Psoas muscle (tissue), 8 donors: Measurements from ENCODE around the gene AHI1. TPM values are rescaled to one million over a fixed set of nuclear protein-coding genes. Genes with fewer than 3 reads are reported as not detected.
"Not testable (repeated sequence)": the region's sequence is repeated elsewhere in the genome, so short reads cannot be mapped to it uniquely, and the experiment has no call there.

Experiments
- ATAC-seq, 4 donors: fragments of 200-7000 bp; cut with Tn5 transposase; one replicate each; pipeline ENCODE4 v1.9.1; 2020; ENCODE audit warnings: moderate library complexity in 3 of 4, mild to moderate bottlenecking in 2 of 4
- DNase-seq, 2 donors: peaks; one replicate each; pipeline ENCODE4 v3.0.0-alpha.2; 2020
- H3K27ac ChIP-seq: fragments of 200-600 bp; one replicate; pipeline ENCODE4 v1.8.0; 2022
- H3K27me3 ChIP-seq, 3 donors: fragments of 200-600 bp in 1 of 3; one replicate each; pipeline versions ENCODE4 v1.6.1 to v1.8.0; 2013 to 2022; ENCODE audit warnings: low read length in 2 of 3, mild to moderate bottlenecking in 2 of 3, moderate library complexity in 1 of 3; ENCODE audit not compliant: insufficient read depth in 3 of 3
- H3K36me3 ChIP-seq, 2 donors: fragments of 200-600 bp in 1 of 2; one replicate each; pipeline versions ENCODE4 v1.6.1 to v1.8.0; 2013 to 2022; ENCODE audit warnings: low read depth in 1 of 2, mild to moderate bottlenecking in 1 of 2, moderate library complexity in 1 of 2; ENCODE audit not compliant: insufficient read depth in 1 of 2
- H3K4me1 ChIP-seq: fragments of 200-600 bp; one replicate; pipeline ENCODE4 v1.8.0; 2022
- H3K4me3 ChIP-seq: fragments of 200-600 bp; one replicate; pipeline ENCODE4 v1.8.0; 2022; ENCODE audit warnings: mild to moderate bottlenecking
- H3K9me3 ChIP-seq: fragments of 200-600 bp; one replicate; pipeline ENCODE4 v1.8.0; 2022
- CTCF ChIP-seq: fragments of 200-600 bp; IDR thresholded peaks from one replicate; pipeline ENCODE4 v1.8.0; 2022; ENCODE audit warnings: antibody characterized with exemption
- WGBS, 3 donors: extraction: QIAGEN DNeasy Blood & Tissue Kit; methylation state at CpG; one replicate each; pipeline versions ENCODE4 v1.1.6 to v1.1.7; 2013; 5-methylcytosine and 5-hydroxymethylcytosine counted together
- intact Hi-C, 2 donors: fragments of 100-400 bp; cut with DNase I; formaldehyde crosslinking; loops; one replicate each; pipeline versions ENCODE4 v1.11.0 to v1.14.2; 2022
- polyA plus RNA-seq, 3 donors: library from polyadenylated mRNA; stranded (reverse); fragments of 200-250 nt; gene quantifications; one replicate each; pipeline ENCODE4 v1.2.3, GENCODE V29; 2013
- total RNA-seq, 4 donors: library from RNA; stranded (reverse); fragmentation: NEBNext Ultra II Directional in 2 of 4; extraction: Animal tissue kit (Norgen Biotek cat#: 25700) in 2 of 4; gene quantifications; one replicate each; pipeline versions ENCODE4 v1.2.1 to v1.2.4, GENCODE V29; 2021 to 2023
- donor health status: healthy with polysubstance abuse.
- donor health status: DM: no; HTN: no; CAD: no; lungs with moderate emphysema.
- donor health status: Bipolar disorder and iron deficiency.
- donor health status: healthy.
- donor health status: DM: yes; HTN: yes; CAD: no.
- donor health status: DM: no; HTN: no; CAD: no.
- donor health status: DM: no; HTN: no; CAD: no.
- donor health status: DM: yes; HTN: yes; CAD: no.

Gene AHI1
- total and polyA plus RNA-seq, 7 donors, result 5.5 to 14.2 (median 8.3) TPM

- ATAC-seq, result no peak
- H3K36me3 ChIP-seq, result peaks cover 3 to 86% of the 10 kb centered on the region in 2 donors
- H3K27me3 ChIP-seq, result no peaks in the 10 kb centered on the region
Observed at GRCh38 chr6:135488023-135488422, 9.5 kb downstream of the AHI1 start.

GRCh38 chr6:135483903-135484302, 13.6 kb downstream of the AHI1 start:
- H3K4me1 ChIP-seq, H3K27ac ChIP-seq, H3K27me3 ChIP-seq, ATAC-seq, DNase-seq, intact Hi-C loops, H3K4me3 ChIP-seq: not testable (repeated sequence)
- 97 to 99% (median 98%) methylated on average over 2 of the region's 2 CpGs for WGBS, 3 donors
- peaks cover 0 to 68% of the 10 kb centered on the region in 2 donors for H3K36me3 ChIP-seq
- peaks cover 26% of the 10 kb centered on the region for H3K9me3 ChIP-seq

More at GRCh38 chr6:135488023-135488422, 9.5 kb downstream of the AHI1 start:
- Histone ChIP-seq H3K4me3 (no peak overlapping the region), H3K9me3 (peaks cover 9% of the 10 kb centered on the region), H3K27ac (no peak overlapping the region), H3K4me1 (no peaks in the 10 kb centered on the region)
- no peak for DNase-seq
- no peak for TF ChIP-seq CTCF
- intact Hi-C loops, result no loop called here
- WGBS, 3 donors, result 85 to 91% (median 90%) methylated on average over 3 of the region's 3 CpGs

- Histone ChIP-seq H3K4me1 (no peaks in the 10 kb centered on the region), H3K27me3 (no peaks in the 10 kb centered on the region), H3K27ac (no peak overlapping the region), H3K9me3 (peaks cover 26% of the 10 kb centered on the region), H3K36me3 (peaks cover 0 to 49% of the 10 kb centered on the region in 2 donors), H3K4me3 (no peak overlapping the region)
- ATAC-seq, result no peak
- intact Hi-C loops, result no loop called here
- TF ChIP-seq CTCF, result no peak
- 98 to 99% (median 98%) methylated on average over 3 of the region's 3 CpGs for WGBS, 3 donors
- no peak for DNase-seq
Observed at GRCh38 chr6:135481783-135482369, 15.7 kb downstream of the AHI1 start.

- peaks cover 26% of the 10 kb centered on the region for H3K9me3 ChIP-seq
- no peaks in the 10 kb centered on the region for H3K4me1 ChIP-seq
- DNase-seq, result no peak
- no peak for ATAC-seq
- H3K27ac ChIP-seq, result no peak overlapping the region
- TF ChIP-seq CTCF, result no peak
- H3K36me3 ChIP-seq, result peaks cover 0 to 32% of the 10 kb centered on the region in 2 donors
- H3K27me3 ChIP-seq, result no peaks in the 10 kb centered on the region
- no peak overlapping the region for H3K4me3 ChIP-seq
- intact Hi-C loops, result no loop called here
- WGBS, 3 donors, result 98 to 100% (median 98%) methylated on average over 2 of the region's 2 CpGs
Observed at GRCh38 chr6:135479601-135480000, 17.9 kb downstream of the AHI1 start.

- intact Hi-C loops, result no loop called here
- no peak for TF ChIP-seq CTCF
- peaks cover 0 to 22% of the 10 kb centered on the region in 2 donors for H3K36me3 ChIP-seq
- DNase-seq (no peak), ATAC-seq (no peak)
- H3K4me1 ChIP-seq, result no peaks in the 10 kb centered on the region
- peaks cover 23% of the 10 kb centered on the region for H3K9me3 ChIP-seq
- no peaks in the 10 kb centered on the region for H3K27me3 ChIP-seq
- no peak overlapping the region for H3K4me3 ChIP-seq
- H3K27ac ChIP-seq, result no peak overlapping the region
Observed at GRCh38 chr6:135478626-135479025, 18.9 kb downstream of the AHI1 start.
